Measurements from ENCODE around the gene TBC1D14. TPM values are rescaled to one million over a fixed set of nuclear protein-coding genes. Genes with fewer than 3 reads are reported as not detected.
A peak's percentile ranks its signal among the peaks of the same experiment; 100 is the strongest.

The TBC1D14 gene
- total RNA-seq, 1 donor from 2014 or later = 30.0 TPM

- no peak for DNase-seq
Observed at GRCh38 chr4:7024336-7024890, 114.8 kb downstream of the TBC1D14 start.

DNA sequence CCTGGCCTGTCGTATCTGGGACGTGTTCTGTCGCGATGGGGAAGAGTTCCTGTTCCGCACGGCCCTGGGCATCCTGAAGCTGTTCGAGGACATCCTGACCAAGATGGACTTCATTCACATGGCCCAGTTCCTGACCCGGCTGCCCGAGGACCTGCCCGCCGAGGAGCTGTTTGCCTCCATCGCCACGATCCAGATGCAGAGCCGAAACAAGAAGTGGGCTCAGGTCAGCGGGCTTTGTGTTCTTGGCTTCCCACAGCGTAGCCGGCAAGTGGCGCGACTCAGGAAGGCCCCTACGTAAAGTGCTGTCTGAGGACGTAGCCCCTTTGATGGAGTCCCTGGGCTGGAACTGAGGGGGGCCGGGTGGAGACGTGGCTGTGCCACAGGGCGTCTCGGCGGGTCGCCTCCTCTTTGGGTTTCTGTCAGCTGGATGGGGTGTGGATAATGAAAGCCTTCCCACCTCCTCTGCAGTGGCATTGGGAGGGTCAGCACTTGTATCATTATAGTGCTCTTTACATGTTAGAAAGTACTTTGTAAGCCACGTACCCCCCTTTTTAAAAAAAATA is 115.5 kb downstream of the TBC1D14 start:
- no peak for DNase-seq

DNA sequence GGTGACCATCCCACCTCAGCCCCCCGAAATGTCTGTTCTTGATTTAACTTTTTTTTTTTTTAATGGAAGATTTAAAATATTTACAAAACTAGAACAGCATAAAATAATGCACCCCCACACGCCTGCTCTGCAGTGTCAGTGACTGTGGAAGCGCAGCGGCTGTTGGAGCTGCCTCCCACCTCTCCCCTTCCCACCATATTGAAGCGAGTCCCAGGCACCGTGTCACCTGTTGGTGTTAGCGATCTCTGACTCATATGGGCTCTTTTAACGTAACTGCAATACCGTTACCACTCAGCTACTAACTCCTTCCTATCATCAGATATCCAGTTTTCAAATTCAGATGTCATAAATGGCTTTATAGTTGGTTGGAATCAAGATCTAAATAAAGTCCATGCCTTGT is 116.5 kb downstream of the TBC1D14 start:
- DNase-seq = no peak

DNA sequence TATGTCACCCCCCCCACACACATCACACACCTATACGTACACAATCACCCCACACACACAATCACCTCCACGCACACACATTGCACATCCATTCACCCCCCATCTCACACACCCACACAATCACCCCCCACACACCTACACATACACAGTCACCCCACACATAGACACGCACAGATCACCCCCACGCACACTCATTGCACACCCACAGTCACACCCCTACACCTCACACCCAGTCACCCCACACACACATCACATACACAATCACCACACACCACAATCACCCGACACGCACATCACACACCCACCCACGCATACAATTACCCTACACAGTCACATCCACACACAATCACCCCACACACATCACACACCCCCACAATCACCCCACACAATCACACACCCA is 117.7 kb downstream of the TBC1D14 start:
- no peak for DNase-seq

DNA sequence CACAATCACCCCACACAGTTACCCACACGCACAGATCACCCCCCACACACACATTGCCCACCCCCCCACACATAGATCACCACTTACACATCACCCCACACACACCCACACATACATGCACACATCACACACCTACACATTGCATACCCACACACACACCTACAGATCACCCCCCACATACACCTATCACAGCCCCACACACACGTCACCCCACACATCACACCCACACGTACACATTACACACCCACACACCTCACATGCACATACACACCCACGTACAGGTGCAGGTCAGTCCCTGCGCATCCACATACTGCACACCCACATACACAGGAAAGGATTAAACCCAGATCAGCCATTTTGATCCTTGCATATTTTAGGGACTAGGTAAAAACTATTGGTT is 118.3 kb downstream of the TBC1D14 start:
- DNase-seq = no peak

- DNase-seq = no peak
Observed at GRCh38 chr4:7029212-7029611, 119.6 kb downstream of the TBC1D14 start.

DNA sequence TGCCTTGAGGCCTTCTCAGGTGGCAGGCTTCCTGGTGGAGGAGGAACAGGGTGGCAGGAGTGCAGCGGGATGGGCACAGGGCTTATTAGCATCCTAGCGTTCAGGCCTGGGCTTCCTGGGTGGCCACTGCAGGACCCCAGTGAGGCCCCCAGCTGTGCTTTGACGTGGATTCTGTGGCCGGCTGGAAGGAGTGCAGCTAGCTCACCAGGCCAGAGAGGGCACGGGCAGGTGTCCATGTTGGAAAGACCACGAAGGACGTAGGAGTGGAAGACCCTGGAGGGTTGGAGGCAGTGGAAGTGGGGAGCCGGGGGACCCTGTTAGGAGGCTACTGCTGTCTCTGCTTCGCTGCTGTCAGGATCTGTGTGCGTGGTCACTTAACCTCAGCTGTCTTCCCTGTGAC is 120.3 kb downstream of the TBC1D14 start:
- DNase-seq = no peak

DNA sequence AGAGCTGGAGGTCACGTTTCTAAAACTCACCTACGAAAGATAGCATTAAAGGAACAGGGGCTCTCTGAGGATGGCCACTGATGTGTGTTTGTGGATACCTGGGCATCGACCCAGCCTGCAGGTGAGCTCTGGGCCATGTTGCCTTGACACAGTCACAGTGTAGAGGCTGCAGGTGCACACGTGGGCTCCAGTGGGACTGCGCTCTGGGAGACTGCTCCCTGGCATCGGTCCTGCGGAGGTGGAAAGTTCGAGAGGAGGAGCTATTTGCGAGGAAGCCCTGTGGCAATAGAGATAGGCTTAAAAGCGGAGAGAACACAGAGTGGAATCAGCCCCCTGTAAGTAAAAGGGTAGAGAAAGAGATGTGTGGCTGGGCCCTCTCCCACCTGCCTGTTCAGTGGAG is 121.2 kb downstream of the TBC1D14 start:
- DNase-seq = no peak

- DNase-seq = peak; percentile 47
Observed at GRCh38 chr4:7031558-7032449, 122.2 kb downstream of the TBC1D14 start.

GRCh38 chr4:7032596-7032995 is 123.0 kb downstream of the TBC1D14 start:
- no peak for DNase-seq

- no peak for DNase-seq
Observed at GRCh38 chr4:7034262-7035081, 124.8 kb downstream of the TBC1D14 start.

DNA sequence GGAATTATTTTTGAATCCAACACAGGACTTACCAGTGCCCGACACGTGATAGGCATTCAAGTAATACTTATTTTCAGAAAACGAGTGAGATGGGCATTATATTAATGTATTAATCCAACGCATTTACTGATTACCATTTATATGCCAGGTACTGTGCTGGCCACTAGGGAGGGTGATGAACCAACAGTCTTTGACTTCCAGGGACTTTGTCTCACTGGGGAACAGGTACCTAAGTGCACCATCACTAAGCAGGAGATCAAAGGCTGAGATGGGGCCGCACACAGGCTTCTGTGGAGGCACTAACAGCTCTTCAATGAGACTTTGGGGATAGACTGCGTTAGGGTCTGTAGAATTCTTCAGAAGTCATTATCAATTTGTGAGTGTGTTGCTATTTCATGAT is 127.8 kb downstream of the TBC1D14 start:
- DNase-seq = peak; percentile 38

GRCh38 chr4:7040765-7041164 is 131.1 kb downstream of the TBC1D14 start:
- DNase-seq = no peak

GRCh38 chr4:7041246-7041645 is 131.6 kb downstream of the TBC1D14 start:
- DNase-seq = no peak

- DNase-seq = no peak
Observed at GRCh38 chr4:7041801-7042502, 132.3 kb downstream of the TBC1D14 start.

- DNase-seq = peak; percentile 98
Observed at GRCh38 chr4:7042503-7043283, 133.1 kb downstream of the TBC1D14 start.

DNA sequence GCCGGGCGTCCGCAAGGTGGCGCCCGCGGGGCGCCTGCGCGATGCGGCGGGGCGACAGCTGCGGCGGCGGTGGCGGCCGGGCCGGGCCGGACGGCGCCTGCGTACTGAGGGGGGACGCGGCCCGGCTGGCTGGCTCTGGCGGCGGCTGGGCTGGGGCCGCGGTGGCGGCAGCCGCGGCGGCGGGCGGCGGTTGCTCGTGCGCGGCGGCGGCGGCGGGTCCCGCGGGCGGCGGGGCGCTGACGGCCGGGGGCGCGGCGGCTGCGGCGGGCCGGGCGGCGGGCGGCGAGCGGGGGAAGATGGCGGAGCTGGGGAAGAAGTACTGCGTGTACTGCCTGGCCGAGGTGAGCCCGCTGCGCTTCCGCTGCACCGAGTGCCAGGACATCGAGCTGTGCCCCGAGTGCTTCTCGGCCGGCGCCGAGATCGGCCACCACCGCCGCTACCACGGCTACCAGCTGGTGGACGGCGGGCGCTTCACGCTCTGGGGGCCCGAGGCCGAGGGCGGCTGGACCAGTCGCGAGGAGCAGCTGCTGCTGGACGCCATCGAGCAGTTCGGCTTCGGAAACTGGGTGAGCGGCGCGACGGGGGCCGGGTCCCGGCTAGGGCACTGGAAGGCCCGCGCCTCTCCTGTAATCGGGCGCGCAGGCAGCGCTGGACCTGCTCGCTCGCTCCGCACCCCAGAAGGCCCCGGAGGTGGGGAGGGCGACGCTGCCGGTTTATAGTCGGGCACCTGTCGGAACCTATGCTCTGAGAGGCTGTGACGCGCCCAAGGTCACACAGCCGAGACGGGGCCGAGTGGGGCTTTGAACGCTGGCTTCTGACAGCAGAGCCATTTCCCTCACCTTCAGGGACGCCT is 133.9 kb downstream of the TBC1D14 start, which contains the start of gene TADA2B:
TADA2B (plus strand) TSS at position 89 of the 853 bp plus-strand sequence; CDS start at position 297, 208 bp downstream.
- DNase-seq = peak; percentile 63

DNA sequence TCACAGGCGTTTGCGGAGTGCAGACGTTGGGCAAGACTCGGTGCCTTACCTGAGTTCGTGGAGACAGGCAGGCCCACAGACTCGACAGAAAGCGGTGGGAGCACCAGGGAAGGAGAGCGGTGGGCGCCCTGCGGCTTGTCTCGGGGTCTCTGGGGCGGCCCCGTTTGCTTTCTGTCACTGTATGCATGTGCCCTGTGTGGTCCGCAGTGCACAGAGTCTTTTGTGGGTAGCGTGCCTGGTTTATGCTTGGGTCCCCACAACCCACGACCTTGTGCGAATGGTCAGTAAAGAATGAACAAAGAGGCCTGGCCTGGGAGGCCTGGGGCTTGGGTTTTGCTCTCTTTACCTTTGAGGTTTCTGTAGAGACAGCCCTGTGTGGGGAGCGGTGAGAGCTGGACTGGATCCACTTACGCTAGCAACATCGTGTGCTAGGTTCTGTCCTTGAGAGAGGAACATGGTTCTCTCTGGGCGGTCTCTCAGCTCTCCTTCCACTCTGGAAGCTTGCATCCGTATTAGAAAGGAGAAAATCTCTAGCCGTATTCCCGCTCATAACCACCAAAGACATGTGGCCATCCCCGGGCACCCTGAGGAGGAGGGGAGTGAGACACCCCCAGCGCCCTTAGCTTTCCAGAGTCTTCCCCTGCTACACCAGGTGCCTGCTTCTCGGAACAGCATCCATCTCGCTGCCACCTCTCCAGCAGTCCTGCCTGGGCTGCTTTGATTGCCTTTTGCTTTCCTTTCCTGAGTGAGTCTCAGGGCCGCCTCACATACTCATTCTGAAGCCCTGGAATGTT is 134.7 kb downstream of the TBC1D14 start:
- DNase-seq = peak; percentile 16

- DNase-seq = no peak
Observed at GRCh38 chr4:7045553-7045952, 135.9 kb downstream of the TBC1D14 start.
